ENCODE data around the gene DOCK6.

The DOCK6 gene

DNA sequence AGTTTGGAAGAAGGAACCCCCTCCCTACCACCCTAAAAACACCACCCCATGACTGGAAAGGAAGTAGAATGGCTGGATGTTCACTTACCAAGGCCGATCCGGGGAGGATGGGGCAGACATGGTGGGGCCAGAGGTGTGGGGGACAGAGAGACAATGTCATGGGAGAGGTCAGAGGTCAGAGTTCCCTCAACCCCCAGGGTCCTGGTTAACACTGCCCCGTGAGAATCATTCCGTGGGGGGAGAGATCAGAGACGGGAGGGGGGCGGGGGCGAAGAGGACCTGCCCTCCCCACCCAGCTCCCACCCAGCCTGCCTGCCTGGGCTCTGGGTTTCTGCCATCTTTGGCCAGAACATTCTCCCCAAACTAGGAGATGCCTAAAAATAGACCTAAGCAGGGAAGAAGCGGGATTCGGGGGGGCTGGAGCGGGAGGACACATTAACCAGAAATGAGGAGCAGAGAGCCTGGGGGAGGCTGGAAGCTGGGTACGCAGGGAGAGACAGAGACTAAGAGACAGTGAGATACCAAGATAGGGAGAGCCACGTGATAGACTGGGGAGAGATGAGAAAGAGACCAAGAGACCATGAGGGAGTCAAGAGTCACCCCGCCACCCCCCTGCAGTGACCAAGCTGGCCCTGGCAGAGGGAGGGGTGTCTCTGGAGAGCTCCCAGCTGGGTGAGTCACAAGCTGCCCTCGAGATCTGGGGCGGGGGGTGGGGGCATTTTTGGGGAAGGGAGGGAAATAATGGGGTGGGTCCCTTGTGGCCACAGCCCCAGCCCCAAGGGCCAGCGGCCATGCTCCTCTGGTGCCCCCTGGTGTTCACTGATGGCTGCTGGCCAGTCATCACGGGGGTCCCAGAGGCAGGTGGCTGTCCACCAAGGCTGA, 58.9 kb downstream of the DOCK6 start:
- no peaks in the 10 kb centered on the region for H3K36me3 Mint-ChIP-seq
- H3K27me3 Mint-ChIP-seq, result peaks cover 14% of the 10 kb centered on the region
- peak overlapping the region; percentile 31 for H3K27ac Mint-ChIP-seq
- no peak overlapping the region for H3K4me3 Mint-ChIP-seq
- no peak for ATAC-seq
- peaks cover 34% of the 10 kb centered on the region for H3K4me1 Mint-ChIP-seq
- no peaks in the 10 kb centered on the region for H3K9me3 Mint-ChIP-seq

DNA sequence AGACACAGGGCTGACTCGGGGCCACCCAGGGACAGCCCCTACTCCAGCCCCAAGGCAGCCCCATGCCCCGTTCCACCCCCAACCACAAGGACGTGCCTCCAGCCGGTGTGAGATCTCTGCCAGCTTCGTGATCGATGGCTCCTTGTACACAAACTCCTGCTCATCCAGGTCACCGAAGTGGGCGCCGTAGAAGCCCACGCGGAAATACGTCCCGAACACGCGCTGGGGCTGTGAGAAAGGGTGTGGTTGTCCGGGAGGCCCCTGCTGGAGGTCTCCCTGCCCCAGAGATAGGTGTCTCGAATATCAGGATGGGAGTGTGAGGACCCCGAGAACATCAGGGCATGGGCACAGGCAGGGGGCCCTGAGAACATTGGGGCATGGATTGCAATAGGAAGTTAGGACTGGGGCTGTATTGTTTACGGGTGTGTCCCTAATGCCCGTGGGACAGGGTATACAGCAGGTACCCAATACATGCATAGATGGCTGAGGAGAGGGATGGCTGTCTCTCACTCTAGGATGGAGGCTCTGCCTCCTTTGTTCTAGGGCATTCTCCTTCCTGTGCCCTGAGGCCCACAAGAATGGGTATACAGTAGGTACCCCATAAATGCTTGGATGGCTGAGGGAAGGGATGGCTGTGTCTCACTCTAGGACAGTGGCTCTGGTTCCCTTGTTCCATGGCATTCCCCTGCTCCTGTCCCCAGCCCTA, 59.7 kb downstream of the DOCK6 start:
- Mint-ChIP-seq H3K9me3 (no peaks in the 10 kb centered on the region), H3K36me3 (no peaks in the 10 kb centered on the region), H3K4me3 (no peak overlapping the region), H3K4me1 (peaks cover 34% of the 10 kb centered on the region), H3K27ac (no peak overlapping the region), H3K27me3 (peaks cover 14% of the 10 kb centered on the region)
- ATAC-seq, result no peak

DNA sequence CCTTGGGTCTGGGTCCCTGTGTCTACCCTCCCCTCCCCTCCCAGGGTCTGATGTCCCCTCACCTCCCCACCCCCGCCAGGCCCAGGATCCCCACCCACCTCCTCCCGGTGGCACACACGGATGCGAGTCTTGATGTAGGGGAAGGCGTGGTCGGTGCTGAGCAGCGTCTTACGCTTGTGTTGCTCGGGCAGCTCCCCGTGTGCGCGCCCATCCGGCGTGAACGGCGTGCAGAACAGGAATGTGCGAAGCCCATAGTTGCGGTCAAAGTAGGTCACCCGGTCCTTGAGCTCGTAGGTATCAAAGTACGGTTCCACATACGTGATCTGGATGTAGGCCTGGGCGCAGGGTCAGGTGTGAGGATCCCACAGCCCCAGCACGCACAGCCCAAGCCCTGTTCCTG, 60.5 kb downstream of the DOCK6 start:
- no peaks in the 10 kb centered on the region for H3K9me3 Mint-ChIP-seq
- no peak overlapping the region for H3K4me3 Mint-ChIP-seq
- H3K27me3 Mint-ChIP-seq, result peaks cover 16% of the 10 kb centered on the region
- H3K27ac Mint-ChIP-seq, result no peak overlapping the region
- no peak for ATAC-seq
- peaks cover 39% of the 10 kb centered on the region for H3K4me1 Mint-ChIP-seq
- H3K36me3 Mint-ChIP-seq, result no peaks in the 10 kb centered on the region

DNA sequence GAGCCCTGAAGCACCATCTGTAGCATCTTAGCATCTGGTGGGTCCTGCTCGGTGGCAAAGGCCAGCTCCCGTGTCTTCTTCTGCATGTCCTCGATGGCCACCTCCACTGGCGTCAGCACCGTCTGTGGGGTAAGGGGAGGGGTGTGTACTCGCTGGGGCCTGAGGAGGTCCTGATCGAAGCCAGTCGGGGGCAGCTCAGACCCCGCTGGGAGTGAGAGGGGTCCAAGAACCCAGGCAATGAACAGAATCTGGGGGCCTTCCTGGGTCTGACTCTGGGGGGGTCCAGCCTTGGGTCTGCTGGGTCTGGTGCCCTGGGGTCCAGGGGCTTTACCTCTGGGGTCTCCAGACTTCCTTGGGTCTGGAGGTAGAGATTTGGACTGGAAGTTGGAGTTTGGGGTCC, 61.4 kb downstream of the DOCK6 start:
- Mint-ChIP-seq H3K27ac (no peak overlapping the region), H3K36me3 (no peaks in the 10 kb centered on the region), H3K9me3 (no peaks in the 10 kb centered on the region), H3K4me1 (peaks cover 39% of the 10 kb centered on the region), H3K27me3 (peaks cover 25% of the 10 kb centered on the region), H3K4me3 (no peak overlapping the region)
- no peak for ATAC-seq

DNA sequence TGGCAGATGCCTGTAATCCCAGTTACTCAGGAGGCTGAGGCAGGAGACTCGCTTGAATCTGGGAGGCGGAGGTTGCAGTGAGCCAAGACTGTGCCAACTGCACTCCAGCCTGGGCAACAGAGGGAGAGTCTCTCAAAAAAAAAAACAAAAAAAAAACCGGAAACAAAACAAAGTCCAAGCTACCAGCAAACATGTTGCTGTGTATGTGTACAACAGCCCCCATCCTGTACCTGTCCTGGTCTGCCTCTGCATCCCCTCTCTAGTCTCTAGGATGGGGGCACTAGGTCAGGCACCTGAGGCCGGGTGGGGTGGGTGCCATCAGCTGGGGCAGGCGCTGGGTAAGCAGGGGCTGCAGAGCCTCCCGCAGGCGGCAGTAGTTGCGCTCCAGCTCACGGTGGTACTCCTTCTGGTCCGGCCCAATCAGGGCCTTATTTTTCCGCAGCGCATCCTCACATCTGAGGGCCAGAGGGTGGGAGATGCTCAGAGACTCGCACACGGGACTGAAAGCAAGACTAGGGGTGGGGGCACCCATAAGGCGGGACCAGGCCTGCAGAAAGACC, 62.2 kb downstream of the DOCK6 start:
- peaks cover 33% of the 10 kb centered on the region for H3K27me3 Mint-ChIP-seq
- H3K9me3 Mint-ChIP-seq, result no peaks in the 10 kb centered on the region
- H3K4me3 Mint-ChIP-seq, result no peak overlapping the region

DNA sequence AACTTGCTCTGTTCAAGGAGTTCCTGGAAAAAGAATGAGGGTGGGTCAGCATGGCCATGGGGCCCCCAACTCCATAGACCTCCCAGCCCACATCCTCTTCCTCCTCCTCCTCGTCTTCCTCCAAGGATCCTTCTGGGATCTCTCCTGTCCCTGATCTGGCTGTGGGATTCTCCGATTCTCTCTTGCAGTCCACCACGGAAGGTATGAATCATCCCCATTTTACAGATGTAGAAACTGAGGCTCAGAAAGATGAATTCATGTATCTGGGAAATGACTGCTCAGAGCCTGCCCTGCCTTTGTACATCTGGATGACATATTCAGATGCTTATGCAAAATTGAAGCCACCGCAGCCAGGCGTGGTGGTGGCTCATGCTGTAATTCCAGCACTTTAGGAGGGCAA, 62.8 kb downstream of the DOCK6 start:
- Mint-ChIP-seq H3K4me1 (peaks cover 27% of the 10 kb centered on the region), H3K36me3 (no peaks in the 10 kb centered on the region), H3K27me3 (peaks cover 37% of the 10 kb centered on the region), H3K27ac (no peak overlapping the region), H3K4me3 (no peak overlapping the region), H3K9me3 (no peaks in the 10 kb centered on the region)
- ATAC-seq, result no peak

More for the DNA sequence above, 62.2 kb downstream of the DOCK6 start:
- ATAC-seq, result no peak
- H3K36me3 Mint-ChIP-seq, result no peaks in the 10 kb centered on the region
- H3K27ac Mint-ChIP-seq, result no peak overlapping the region
- H3K4me1 Mint-ChIP-seq, result peaks cover 33% of the 10 kb centered on the region

DNA sequence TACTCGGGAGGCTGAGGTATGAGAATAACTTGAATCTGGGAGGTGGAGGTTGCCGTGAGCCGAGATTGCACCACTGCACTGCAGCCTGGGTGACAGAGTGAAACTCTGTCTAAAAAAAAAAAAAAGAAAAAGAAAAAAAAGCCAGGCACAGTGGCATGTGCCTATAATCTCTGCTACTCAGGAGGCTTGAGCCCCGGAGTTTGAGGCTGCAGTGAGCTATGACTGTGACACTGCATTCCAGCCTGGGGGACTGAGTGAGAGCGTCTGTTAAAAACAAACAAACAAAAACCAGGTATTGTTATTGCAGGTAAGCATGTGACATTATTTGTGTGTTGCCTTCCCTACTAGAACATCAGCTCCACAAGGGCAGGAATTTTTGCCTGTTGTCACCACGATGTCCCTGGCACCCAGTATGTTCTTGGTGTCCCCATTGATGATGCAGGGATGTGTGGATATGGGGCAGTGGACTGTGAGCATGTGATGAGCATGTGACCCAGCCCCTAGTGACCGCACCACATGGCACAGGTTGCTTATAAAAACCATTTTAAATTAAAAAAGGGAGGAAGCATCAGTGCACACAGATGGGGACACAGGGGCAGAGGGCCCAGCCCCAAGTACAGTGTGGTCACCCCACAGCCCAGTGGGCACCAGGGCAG, 63.4 kb downstream of the DOCK6 start:
- no peak overlapping the region for H3K4me3 Mint-ChIP-seq
- H3K27ac Mint-ChIP-seq, result no peak overlapping the region
- H3K27me3 Mint-ChIP-seq, result peaks cover 43% of the 10 kb centered on the region

DNA sequence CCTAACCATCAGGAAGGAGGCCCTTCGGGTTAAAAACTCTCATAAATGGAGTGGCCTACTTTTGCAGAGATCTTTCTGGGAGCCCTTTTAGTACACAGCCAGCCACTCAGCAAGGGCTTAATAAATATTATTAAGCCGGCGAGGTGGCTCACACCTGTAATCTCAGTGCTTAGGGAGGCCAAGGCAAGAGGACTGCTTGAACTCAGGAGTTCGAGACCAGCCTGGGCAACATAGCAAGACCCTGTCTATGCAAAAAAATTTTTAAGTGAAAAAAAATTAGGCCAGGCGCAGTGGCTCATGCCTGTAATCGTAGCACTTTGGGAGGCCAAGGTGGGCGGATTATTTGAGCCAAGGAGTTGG, 64.2 kb downstream of the DOCK6 start:
- peaks cover 15% of the 10 kb centered on the region for H3K4me1 Mint-ChIP-seq

More for the DNA sequence above, 63.4 kb downstream of the DOCK6 start:
- Mint-ChIP-seq H3K36me3 (no peaks in the 10 kb centered on the region), H3K9me3 (no peaks in the 10 kb centered on the region), H3K4me1 (peaks cover 22% of the 10 kb centered on the region)
- no peak for ATAC-seq

DNA sequence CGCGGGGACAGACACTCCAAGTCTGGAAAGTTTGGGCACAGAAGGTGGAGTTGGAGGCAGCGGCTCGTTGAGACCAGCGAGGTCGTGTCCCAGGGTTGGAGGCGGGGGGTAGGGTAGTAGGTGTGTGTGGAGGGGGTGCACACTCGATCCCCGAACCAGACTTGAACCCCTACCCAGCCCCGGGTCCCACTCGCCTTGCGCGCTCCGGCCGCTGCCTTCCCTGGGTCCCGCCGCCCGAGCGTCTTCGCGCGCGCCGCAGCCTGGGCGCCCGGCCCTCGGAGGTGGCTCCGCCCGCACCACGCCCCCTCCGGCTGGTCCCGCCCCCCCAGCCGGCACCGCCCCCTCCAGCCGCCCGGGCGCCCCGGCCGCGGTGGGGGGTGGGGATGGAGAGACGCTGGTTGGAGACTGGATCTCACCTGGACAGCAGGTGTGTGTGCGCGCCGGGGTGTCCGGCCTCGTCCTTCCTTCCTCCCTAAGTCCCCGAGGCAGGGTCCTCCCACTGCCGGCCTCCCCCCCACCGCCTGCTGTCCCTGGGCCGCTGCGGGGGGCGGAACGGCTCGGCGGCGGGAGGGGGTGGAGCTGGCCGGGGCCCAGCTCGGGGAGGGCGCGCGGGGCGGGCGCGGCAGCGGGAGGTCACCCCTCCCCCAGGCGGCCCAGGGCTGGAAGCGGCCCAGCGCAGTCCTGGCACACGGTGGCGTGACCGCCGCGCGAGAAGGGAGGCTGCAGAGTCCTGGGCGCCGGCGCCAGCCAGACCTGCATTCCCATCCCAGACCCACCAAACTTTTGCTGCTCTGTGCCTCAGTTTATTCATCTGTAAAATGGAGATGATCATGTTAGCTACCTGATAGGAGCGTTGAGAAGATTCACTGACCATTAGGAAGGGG, 64.8 kb downstream of the DOCK6 start, which contains the start of gene KANK2:
KANK2 (minus strand) TSS at position 255 of the 884 bp plus-strand sequence. CDS start 3,034 bp downstream, outside the sequence.
- no peak within 1 kb of the TSS for H3K27ac Mint-ChIP-seq
- H3K4me1 Mint-ChIP-seq, result peaks cover 11% of the 10 kb centered on the region
- no peaks in the 10 kb centered on the region for H3K36me3 Mint-ChIP-seq
- ATAC-seq, result peak; percentile 87
- peak within 1 kb of the TSS; percentile 72 for H3K4me3 Mint-ChIP-seq
- H3K27me3 Mint-ChIP-seq, result peaks cover 39% of the 10 kb centered on the region
- H3K9me3 Mint-ChIP-seq, result no peaks in the 10 kb centered on the region

More for the DNA sequence above, 64.2 kb downstream of the DOCK6 start:
- H3K27me3 Mint-ChIP-seq, result peaks cover 45% of the 10 kb centered on the region
- no peaks in the 10 kb centered on the region for H3K9me3 Mint-ChIP-seq
- no peaks in the 10 kb centered on the region for H3K36me3 Mint-ChIP-seq
- H3K27ac Mint-ChIP-seq, result no peak overlapping the region
- peak overlapping the region; percentile 51 for H3K4me3 Mint-ChIP-seq
- ATAC-seq, result no peak

DNA sequence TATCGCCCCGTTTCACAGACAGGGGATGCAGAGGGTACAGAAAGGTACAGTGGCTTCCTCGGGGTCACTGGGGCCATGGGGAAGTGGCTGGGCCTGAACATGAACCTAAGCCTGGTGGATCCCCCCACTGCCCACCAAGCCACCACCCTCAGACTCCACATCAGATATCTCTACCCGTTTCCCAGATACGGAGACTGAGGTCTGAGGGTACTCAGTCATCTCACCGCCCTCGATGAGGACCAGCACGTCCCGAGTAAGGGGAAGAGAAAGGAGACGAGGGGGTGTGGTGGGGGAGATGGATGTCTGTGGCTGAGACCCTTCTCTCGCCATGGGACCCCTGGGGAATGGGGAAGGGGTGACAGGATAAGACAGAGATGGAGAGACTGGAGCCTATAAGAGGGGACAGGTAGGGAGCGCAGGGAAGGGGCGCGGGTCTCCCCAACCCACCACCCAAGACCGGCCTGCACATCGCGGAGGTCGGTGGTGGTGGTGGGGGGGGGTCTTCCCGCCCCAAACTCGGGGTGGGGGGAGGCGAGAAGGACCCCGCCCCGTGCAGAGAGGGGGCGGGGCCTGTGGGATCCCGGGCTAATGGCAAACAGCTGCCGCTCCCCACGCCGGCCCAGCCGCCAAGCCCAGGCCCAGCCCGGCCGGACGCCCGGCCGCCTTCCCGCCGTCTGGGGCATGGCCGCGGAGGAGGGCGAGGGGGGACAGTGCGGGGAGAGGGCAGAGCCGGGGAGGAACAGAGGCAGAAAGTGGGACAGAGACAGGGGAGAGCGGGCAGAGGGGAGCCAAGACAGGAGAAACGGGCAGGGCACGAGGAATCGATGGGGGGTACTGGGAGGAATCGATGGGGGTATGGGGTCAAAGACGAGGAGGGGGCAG, 65.7 kb downstream of the DOCK6 start:
- Mint-ChIP-seq H3K4me1 (peaks cover 11% of the 10 kb centered on the region), H3K27me3 (peaks cover 35% of the 10 kb centered on the region), H3K27ac (no peak overlapping the region), H3K36me3 (no peaks in the 10 kb centered on the region), H3K4me3 (peak overlapping the region; percentile 72), H3K9me3 (no peaks in the 10 kb centered on the region)
- ATAC-seq, result peak; percentile 2

DNA sequence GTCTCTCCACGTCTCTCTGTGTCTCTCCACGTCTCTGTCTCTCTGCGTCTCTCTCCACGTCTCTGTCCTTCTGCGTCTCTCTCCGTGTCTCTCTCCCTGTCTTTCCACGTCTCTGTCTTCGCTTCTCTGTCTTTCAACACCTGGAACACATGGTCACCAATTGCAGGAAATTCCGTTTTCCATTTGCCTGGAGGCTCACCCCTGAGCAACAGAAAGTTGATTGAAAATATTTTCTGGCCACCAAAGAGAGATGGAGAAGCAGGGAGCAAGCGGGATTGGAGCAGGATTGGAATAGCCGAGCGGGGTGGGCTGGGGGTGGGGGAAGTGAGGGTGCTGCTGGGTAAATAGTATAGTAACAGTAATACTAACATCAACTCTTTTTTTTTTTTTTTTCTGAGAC, 66.6 kb downstream of the DOCK6 start:
- Mint-ChIP-seq H3K9me3 (no peaks in the 10 kb centered on the region), H3K27me3 (peaks cover 35% of the 10 kb centered on the region), H3K27ac (no peak overlapping the region), H3K4me1 (peaks cover 11% of the 10 kb centered on the region), H3K36me3 (no peaks in the 10 kb centered on the region), H3K4me3 (no peak overlapping the region)
- no peak for ATAC-seq

DNA sequence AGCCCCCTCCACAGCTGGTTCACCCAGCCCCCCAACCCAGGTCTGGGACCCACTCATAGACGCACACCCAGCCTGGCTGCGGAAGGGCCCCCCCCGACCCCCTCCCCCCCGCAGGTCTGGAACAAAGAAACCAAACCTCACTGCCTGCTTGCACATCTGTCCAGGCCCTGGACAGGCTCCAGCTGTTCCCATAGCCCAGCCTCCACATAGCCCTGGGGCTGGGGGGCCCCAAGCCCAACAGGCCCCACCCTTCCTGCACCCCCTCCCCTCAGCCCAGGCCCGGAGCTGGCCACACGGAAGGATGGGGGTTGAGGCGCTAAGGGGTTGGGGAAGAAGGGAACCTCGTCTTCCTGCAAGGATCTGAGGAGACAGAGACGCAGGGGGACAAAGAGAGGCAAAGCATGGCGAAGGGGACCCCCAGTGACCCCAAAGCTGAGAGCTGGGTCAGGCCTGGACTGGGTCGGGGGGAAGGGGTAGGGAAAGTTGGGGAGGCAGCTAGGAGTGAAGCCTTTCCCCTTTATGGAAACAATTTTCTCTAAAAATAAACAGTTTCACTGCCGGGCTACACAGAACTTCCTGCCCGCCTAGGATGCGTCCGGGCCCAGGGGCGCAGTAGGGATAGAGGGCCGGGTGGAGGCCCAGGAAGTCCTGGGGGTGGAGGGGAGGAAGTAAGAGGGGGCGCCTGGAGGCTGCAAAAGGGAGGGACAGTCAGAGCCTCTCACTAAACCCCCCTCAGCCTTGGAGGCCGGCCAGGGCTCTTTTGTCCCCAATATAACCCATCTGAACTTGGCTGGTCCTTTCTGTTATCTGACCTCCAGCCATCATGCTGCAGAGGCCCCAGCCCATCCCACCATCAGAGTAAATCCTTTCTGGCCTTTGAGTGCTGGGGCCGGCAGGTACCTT, 67.4 kb downstream of the DOCK6 start:
- ATAC-seq, result no peak
- no peaks in the 10 kb centered on the region for H3K36me3 Mint-ChIP-seq
- no peaks in the 10 kb centered on the region for H3K9me3 Mint-ChIP-seq
- no peak overlapping the region for H3K27ac Mint-ChIP-seq
- no peak overlapping the region for H3K4me3 Mint-ChIP-seq
- H3K4me1 Mint-ChIP-seq, result peaks cover 11% of the 10 kb centered on the region
- H3K27me3 Mint-ChIP-seq, result peaks cover 40% of the 10 kb centered on the region

DNA sequence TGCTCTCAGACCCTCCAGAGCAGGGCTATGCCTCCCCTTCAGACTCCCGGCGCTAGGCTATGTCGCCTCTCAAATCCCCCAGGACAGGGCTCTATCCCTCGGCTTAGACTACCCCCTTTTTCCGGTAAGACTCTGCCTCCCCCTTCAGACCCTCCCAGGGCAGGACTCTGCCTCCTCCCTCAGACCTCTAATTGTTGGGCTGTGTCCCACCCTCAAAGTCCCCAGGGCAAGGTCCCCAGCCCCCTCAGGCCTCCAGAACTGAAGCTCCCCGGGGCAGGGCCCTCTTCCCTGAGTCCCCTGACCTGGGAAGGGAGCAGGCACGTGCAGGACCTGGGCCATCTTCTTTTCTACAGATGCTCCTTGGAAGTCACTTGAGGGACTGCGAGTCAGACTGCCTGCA, 68.2 kb downstream of the DOCK6 start:
- H3K4me1 Mint-ChIP-seq, result peaks cover 11% of the 10 kb centered on the region
- H3K36me3 Mint-ChIP-seq, result no peaks in the 10 kb centered on the region
- no peak overlapping the region for H3K27ac Mint-ChIP-seq
- peaks cover 44% of the 10 kb centered on the region for H3K27me3 Mint-ChIP-seq
- ATAC-seq, result no peak
- H3K4me3 Mint-ChIP-seq, result no peak overlapping the region
- no peaks in the 10 kb centered on the region for H3K9me3 Mint-ChIP-seq
